A549 (cell line): ENCODE data around the gene GRK4.

ENCODE experiments used
- BHLHE40 ChIP-seq: IDR thresholded peaks from 2 replicates; pipeline ENCODE4 v1.6.1; 2012; ENCODE audit warnings: low read depth, low read length, inconsistent platforms
- CTCF ChIP-seq: fragments of >200 bp; sonication (Bioruptor Twin); formaldehyde crosslinking; IDR thresholded peaks from 3 replicates; pipeline ENCODE4 v1.5.1; 2016
- EP300 ChIP-seq, 2 experiments: fragments of >200 bp; sonication (Bioruptor Twin); formaldehyde crosslinking; IDR thresholded peaks; 2 replicates in 1 of 2; 3 replicates in 1 of 2; pipeline ENCODE4 v1.6.1; 2016 to 2017
- HDAC2 ChIP-seq: fragments of 200-600 bp; sonication (generic); IDR thresholded peaks from 2 replicates; pipeline ENCODE4 v1.6.1; 2016
- MAX ChIP-seq: IDR thresholded peaks from 2 replicates; pipeline ENCODE4 v1.6.1; 2012
- MAZ ChIP-seq: fragments of 150-350 bp; IDR thresholded peaks from 2 replicates; pipeline ENCODE4 v1.6.1; 2014; ENCODE audit warnings: antibody characterized with exemption, low read depth, low read length, borderline replicate concordance
- PHF8 ChIP-seq: fragments of 200-600 bp; sonication (generic); IDR thresholded peaks from 2 replicates; pipeline ENCODE4 v1.6.1; 2016; ENCODE audit warnings: low read depth, mild to moderate bottlenecking, antibody characterized with exemption, moderate library complexity, borderline replicate concordance
- POLR2A ChIP-seq: IDR thresholded peaks from 2 replicates; pipeline ENCODE4 v1.6.1; 2012; ENCODE audit warnings: mild to moderate bottlenecking, low read length
- RCOR1 ChIP-seq: fragments of 150-350 bp; IDR thresholded peaks from 2 replicates; pipeline ENCODE4 v1.6.1; 2014; ENCODE audit warnings: antibody characterized with exemption, low read length, low read depth
- REST ChIP-seq: fragments of 200-600 bp; sonication (generic); IDR thresholded peaks from 2 replicates; pipeline ENCODE4 v1.6.1; 2016; ENCODE audit warnings: antibody characterized with exemption, mild to moderate bottlenecking, moderate library complexity
- SMC3 ChIP-seq: fragments of >200 bp; sonication (Bioruptor Twin); formaldehyde crosslinking; IDR thresholded peaks from 3 replicates; pipeline ENCODE4 v1.6.1; 2018; ENCODE audit warnings: inconsistent platforms
- USF2 ChIP-seq: fragments of 450-650 bp; IDR thresholded peaks from 2 replicates; pipeline ENCODE4 v1.6.1; 2014; ENCODE audit warnings: antibody characterized with exemption

- no peak for TF ChIP-seq CTCF
- TF ChIP-seq USF2 = no peak
- no peak for TF ChIP-seq EP300 (IDR thresholded peaks at IDR 0.05)
- TF ChIP-seq PHF8 = no peak
- no peak for TF ChIP-seq MAX
- no peak for TF ChIP-seq RCOR1
- no peak for TF ChIP-seq REST
- TF ChIP-seq MAZ = no peak
- TF ChIP-seq SMC3 = no peak
- no peak for TF ChIP-seq POLR2A
- TF ChIP-seq HDAC2 = no peak
- TF ChIP-seq BHLHE40 = no peak
Measured at GRCh38 chr4:3065551-3065950, 102.2 kb downstream of the GRK4 start.
